GM21515 (cell line): ENCODE results near the gene NCCRP1.

Experiments
- ATAC-seq: cut with Tn5 transposase; IDR thresholded peaks from one replicate; pipeline ENCODE4 v1.9.1; 2021; ENCODE audit not compliant: unreplicated experiment

NCCRP1 gene

DNA sequence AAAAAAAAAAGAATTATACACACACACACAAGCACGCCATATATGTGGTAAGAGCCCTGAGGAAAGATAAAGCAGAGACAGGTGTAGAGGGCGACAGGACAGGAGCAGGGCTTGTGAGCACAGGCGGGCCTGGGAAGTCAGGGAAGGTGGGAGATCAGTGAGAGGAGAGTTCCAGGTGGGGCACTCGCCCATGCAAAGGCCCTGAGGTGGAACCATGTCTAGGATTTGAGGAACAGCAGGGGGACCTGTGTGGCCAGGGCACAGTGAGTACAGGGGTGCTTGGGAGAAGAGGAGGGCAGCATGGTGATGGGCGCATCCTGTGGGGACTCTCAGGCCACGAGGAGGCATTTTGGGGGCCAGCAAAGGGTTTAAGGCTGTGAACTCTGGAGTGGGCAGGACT, 32.5 kb upstream of the NCCRP1 start:
- ATAC-seq, result no peak

GRCh38 chr19:39165857-39166256, 30.9 kb upstream of the NCCRP1 start:
- ATAC-seq, result no peak

- ATAC-seq, result no peak
Measured at GRCh38 chr19:39166571-39167391, 30.0 kb upstream of the NCCRP1 start.

DNA sequence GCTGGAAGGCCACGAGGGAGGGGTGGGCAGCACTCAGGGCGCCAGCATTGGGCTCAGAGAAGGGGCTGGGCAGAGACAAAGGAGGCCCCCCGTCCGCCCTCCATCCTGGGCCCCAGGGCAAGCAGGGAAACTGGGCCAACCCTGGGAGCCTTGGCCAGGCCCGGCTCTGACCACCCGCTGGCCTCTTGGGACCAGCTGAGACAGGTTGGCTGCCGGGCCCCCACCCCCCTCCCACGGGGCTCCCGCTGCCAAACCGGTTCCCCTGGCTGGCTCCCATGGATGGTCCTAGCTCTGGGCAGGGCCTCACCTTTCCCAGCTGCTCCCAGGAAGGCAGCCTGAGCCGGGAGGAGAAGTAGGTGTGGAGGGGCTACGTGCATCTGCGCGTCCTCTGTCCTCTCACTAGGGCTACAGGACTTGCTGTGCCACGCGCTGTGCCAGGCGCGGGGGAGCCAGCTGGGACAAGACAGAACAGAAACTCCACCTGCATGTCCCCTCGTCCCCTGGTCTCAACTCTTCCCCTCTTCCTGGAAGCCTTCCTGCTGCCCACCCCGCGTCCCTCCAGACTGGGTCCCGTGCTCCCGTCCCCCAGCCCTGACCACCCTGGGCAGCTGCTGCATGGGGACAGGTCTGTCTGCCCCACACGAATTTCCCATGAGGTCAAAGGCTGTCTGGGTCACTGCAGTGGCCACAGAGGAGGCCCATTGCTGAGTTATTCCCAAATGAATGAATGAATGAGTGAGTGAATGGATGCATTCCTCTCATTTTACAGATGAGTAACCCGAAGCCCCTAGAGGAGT, 29.1 kb upstream of the NCCRP1 start:
- no peak for ATAC-seq

DNA sequence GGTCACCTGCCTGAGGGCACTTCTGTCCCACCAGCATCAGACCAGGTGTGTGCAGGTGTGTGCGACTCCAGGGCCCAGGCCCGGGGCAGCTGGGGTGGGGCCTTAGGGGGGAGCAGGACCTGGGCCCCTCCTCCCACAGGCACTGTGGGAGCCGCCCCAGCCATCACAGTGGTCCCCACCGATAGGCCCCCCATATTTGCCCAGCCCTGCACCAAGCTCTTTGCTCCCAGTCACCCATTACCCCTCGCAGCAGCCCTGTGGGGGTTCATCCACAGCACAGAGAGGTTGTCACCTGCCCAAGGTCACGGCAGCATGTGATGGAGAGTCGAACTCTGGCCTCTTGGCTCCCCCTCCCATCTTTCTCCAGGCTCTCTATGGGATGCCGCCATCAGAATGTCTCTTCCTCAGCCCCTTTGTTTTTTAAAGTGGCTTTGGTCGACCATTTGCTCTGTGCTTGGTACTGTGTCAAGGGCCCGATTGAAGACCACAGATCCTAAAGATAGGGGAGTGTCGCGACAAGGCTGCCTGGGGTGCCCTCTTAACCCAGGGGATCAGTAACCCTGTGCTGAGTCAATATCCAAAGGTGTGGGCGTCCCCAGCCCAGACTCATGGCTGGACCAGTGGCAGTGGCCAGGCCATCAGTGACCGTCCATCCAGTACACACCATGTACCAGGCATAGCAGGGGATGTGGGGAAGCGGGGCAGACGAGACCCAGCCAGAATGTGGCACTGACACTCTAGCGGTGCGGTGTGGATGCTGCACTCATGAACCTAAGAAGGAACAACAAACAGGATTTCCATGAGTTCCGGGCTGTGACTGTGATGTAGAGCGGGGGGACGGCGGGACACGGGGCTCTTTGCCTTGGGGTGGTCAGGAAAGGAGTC, 28.3 kb upstream of the NCCRP1 start:
- ATAC-seq, result no peak

DNA sequence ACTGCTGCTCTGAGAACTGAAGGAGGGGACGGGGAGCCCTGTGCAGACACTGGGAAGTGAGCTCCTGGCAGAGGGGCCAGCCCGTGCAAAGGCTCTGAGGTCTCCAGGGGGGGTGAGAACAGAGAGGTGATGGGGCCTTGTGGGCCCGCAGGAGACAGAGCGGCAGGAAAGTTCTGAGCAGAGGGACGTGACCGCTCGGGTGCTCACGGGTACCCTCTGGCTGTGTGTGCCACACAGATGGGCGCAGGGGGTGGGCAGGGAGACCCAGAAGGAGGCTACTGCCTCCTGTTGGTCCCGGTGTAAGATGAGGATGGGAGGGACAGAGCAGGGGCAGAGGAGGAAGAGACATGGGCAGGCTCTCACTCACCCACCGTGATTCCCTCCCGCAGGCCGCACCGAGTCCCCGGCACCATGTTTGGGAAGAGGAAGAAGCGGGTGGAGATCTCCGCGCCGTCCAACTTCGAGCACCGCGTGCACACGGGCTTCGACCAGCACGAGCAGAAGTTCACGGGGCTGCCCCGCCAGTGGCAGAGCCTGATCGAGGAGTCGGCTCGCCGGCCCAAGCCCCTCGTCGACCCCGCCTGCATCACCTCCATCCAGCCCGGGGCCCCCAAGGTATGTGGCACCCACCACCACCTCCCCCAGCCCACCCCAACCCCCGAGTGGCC, 27.5 kb upstream of the NCCRP1 start:
- no peak for ATAC-seq

DNA sequence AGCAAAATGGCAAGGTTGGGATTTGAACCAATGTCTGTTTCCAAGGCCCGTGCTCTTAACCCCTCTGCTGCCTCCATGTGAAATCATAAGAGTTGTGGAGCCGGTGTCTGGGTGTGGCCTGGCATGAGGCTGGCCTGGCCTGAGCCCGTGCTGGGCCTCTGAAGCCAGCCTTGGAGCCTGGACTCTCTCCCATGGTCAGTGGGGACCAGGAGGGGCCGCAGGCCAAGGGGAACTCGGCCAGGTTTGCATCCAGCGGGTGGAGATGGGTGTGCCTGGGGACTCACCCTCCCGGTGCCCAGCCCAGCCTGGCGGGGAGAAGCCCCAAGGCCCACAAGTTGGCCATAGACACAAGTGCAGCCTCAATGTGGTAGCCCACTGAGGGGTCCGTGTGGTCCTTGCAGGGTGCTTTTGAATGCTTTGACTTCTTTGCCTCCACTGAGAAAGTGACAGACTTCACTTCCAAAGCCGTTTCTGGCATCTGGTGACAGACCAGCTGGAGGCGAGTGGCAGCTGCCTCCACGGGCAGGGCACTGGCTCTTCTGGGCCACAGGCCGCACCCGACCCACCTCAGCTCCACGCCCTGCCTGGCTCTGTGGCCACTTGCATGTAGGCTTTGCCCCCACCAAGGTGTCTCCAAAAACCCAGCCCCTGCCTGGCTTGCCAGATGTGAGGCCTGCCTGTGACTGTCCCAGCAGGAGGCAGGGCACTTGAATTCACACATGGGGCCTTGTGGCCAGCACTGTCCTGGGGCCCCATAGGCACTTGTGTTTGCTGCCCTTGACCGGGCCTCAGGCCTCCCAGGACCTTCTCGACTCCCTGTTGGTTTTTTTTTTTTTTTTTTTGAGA, 26.2 kb upstream of the NCCRP1 start:
- no peak for ATAC-seq

DNA sequence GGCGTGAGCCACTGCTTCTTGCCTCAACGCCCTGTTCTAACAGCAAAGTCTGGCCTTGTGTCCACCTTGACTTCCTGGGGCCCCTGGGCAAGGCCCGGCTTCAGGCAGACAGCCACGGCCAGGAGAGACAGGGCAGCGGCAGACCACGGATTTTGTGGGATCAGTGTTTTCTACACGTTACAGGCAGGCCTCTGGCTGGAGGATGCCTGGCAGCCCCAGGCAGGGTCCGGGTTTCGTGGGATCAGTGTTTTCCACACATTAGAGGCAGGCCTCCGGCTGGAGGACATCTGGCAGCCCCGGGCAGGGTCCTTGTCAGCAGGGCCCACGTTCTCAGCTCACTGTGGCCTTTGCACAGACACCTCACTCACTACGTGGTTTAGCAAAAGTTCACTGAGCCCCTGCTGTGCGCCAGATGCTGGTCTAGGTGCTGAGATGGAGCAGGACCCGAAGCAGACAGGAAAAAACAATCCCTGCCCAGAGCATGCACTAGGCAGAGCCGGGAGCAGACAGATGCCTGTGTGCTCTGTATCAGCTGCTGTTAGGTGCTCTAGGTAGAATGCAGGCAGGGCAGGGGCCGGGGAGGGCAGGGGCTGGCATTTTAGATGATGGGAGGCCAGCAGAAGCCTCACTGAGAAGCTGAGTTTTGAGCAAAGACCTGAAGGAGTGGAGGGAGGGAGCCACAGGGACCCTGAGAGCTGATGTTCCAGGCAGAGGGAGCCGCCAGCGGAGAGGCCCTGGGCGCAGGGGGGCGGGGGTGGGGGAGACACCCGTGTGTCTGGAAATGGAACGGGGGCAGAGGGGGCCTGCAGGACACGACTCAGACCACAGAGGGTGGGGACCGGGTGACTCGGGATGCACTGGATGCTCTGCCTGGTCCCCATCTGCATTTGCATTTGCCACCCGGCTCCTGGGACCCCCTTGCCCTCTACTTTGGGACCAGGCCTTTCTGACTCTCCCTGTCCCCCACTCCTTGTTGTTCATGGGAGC, 25.0 kb upstream of the NCCRP1 start:
- ATAC-seq, result no peak

- ATAC-seq, result no peak
Measured at GRCh38 chr19:39172700-39173501, 23.9 kb upstream of the NCCRP1 start.

DNA sequence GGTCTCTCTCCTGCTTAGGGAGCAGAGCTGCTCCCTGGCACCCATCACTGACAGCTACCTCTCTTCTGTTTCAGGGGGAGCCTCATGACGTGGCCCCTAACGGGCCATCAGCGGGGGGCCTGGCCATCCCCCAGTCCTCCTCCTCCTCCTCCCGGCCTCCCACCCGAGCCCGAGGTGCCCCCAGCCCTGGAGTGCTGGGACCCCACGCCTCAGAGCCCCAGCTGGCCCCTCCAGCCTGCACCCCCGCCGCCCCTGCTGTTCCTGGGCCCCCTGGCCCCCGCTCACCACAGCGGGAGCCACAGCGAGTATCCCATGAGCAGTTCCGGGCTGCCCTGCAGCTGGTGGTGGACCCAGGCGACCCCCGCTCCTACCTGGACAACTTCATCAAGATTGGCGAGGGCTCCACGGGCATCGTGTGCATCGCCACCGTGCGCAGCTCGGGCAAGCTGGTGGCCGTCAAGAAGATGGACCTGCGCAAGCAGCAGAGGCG, 23.2 kb upstream of the NCCRP1 start:
- no peak for ATAC-seq

DNA sequence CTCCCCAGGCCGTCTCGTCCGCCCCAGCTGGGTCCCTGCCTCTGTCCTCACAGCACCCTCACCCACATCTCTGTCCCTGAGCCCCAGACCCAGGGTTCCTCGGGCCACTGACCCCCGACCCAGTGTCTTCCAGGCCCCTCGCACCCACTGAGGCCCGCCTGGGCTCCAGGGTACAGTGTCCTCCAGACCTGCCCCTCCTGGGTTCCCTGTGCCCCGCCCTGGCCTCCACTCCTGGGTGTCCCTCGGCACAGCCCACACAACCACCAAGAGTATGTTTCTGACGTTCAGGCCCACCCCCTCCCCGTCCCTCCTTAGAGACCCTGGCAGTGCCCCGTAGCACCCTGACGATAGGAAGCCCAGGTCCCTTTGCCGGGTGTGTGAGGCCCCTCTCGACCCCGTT, 22.6 kb upstream of the NCCRP1 start:
- ATAC-seq, result no peak

GRCh38 chr19:39174558-39175544, 21.9 kb upstream of the NCCRP1 start:
- no peak for ATAC-seq

GRCh38 chr19:39175564-39175963, 21.2 kb upstream of the NCCRP1 start:
- ATAC-seq, result no peak

- no peak for ATAC-seq
Measured at GRCh38 chr19:39177110-39177699, 19.6 kb upstream of the NCCRP1 start.

DNA sequence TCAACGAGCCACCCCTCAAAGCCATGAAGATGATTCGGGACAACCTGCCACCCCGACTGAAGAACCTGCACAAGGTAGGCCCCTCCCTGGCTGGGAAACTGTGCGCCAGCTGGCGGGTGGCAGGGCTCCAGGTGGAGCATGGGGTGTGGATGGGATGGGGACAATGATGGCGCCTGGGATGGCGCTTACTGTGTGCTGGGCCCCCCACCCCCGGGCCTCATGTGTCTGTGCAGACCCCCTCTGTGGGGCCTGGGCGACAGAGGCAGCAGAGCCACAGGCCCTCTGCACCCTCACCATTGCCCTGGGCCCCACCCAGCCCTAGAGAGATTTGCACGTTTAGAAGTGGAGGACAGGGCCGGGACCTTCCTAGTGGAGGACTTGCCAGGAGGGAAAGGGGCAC, 19.0 kb upstream of the NCCRP1 start:
- no peak for ATAC-seq
